Fibroblast of lung (primary cell): ENCODE results near the gene PRAMEF8. TPM values are rescaled to one million over a fixed set of nuclear protein-coding genes. Genes with fewer than 3 reads are reported as not detected.
"Not testable (repeated sequence)": the region's sequence is repeated elsewhere in the genome, so short reads cannot be mapped to it uniquely, and the experiment has no call there.

ENCODE experiments used
- DNase-seq, 2 donors: peaks; one replicate each; pipeline versions ENCODE4 v3.0.0 to v3.0.0-alpha.2; 2010; ENCODE audit warnings: low read depth in 2 of 2
- H2AFZ ChIP-seq: 2 replicates; pipeline ENCODE4 v1.5.1; 2012; ENCODE audit warnings: low read length, control low read depth, inconsistent platforms
- H3K27ac ChIP-seq: 2 replicates; pipeline ENCODE4 v1.5.1; 2011; ENCODE audit warnings: low read length, control low read depth; ENCODE audit not compliant: insufficient read depth
- H3K27me3 ChIP-seq: 2 replicates; pipeline ENCODE4 v1.5.1; 2011; ENCODE audit warnings: mild to moderate bottlenecking, low read length; ENCODE audit not compliant: control insufficient read depth, insufficient read depth
- H3K36me3 ChIP-seq: 2 replicates; pipeline ENCODE4 v1.5.1; 2011; ENCODE audit warnings: low read length; ENCODE audit not compliant: control insufficient read depth, insufficient read depth
- H3K4me1 ChIP-seq: 2 replicates; pipeline ENCODE4 v1.5.1; 2011; ENCODE audit warnings: low read length; ENCODE audit not compliant: control insufficient read depth, insufficient read depth; ENCODE audit errors: extremely low read depth
- H3K4me2 ChIP-seq: 2 replicates; pipeline ENCODE4 v1.5.1; 2011; ENCODE audit warnings: low read length, control low read depth; ENCODE audit not compliant: insufficient read depth; ENCODE audit errors: extremely low read depth
- H3K4me3 ChIP-seq, 4 experiments: fragments of 200-600 bp in 1 of 4; sonication (generic) in 1 of 4; replicated peaks in 1 of 4; 2 replicates each; pipeline ENCODE4 v1.5.1; 2011 to 2016; ENCODE audit warnings: low read length in 4 of 4, low read depth in 3 of 4, mild to moderate bottlenecking in 3 of 4, control low read depth in 2 of 4, inconsistent platforms in 1 of 4, mixed read lengths in 1 of 4; ENCODE audit not compliant: insufficient read depth in 1 of 4; ENCODE audit errors: control extremely low read depth in 1 of 4
- H3K79me2 ChIP-seq: 2 replicates; pipeline ENCODE4 v1.5.1; 2012; ENCODE audit warnings: mild to moderate bottlenecking, low read length, inconsistent platforms; ENCODE audit not compliant: control insufficient read depth, insufficient read depth
- H3K9ac ChIP-seq: 2 replicates; pipeline ENCODE4 v1.5.1; 2011; ENCODE audit warnings: mild to moderate bottlenecking, low read length, control low read depth; ENCODE audit not compliant: insufficient read depth
- H3K9me3 ChIP-seq: 2 replicates; pipeline ENCODE4 v1.5.1; 2012; ENCODE audit warnings: low read depth, low read length; ENCODE audit not compliant: control insufficient read depth, insufficient read depth
- H4K20me1 ChIP-seq: 2 replicates; pipeline ENCODE4 v1.5.1; 2011; ENCODE audit warnings: low read length; ENCODE audit not compliant: control insufficient read depth, insufficient read depth; ENCODE audit errors: extremely low read depth
- polyA plus RNA-seq, 2 donors: library from polyadenylated mRNA; depleted of rRNA in 1 of 2; stranded (reverse) in 1 of 2; unstranded in 1 of 2; fragments of >200 nt; gene quantifications; 2 replicates each; pipeline ENCODE4 v1.2.1, GENCODE V29; 2011 to 2012; ENCODE audit warnings: missing spikeins in 1 of 2
- total RNA-seq: library from RNA; depleted of rRNA; stranded (reverse); fragments of >200 nt; gene quantifications from 2 replicates; pipeline ENCODE4 v1.2.1, GENCODE V29; 2014

PRAMEF8 gene
- total and polyA plus RNA-seq, 2 donors (not counting 1 experiment from before 2014, with no cell fraction given) = not detected

DNA sequence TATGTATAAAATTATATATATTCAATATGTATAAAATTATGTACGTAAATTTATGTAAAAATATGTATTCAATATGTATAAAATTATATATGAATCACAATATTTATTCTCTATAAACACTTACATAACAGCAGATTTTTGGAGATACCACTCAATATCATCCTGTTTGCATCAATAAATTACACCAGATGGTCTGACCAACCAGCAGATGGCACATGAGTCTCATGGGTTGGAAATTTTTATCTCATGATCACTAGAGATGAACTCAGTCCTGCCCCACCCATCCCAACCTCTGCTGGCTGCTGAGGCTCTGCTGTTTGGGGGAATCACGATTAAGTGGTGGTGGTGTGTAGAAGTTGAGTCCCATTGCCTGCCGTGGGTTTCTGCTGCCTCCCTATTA lies 5.3 kb downstream of the PRAMEF8 start:
- H4K20me1 ChIP-seq, H3K9me3 ChIP-seq, H3K27ac ChIP-seq, H3K36me3 ChIP-seq, H3K4me2 ChIP-seq, H2AFZ ChIP-seq, H3K79me2 ChIP-seq, H3K9ac ChIP-seq, H3K27me3 ChIP-seq, DNase-seq, H3K4me1 ChIP-seq, H3K4me3 ChIP-seq: not testable (repeated sequence)

- not testable (repeated sequence) for H2AFZ ChIP-seq, H3K4me3 ChIP-seq, H4K20me1 ChIP-seq, H3K9me3 ChIP-seq, H3K4me1 ChIP-seq, H3K27me3 ChIP-seq, H3K9ac ChIP-seq, DNase-seq, H3K4me2 ChIP-seq, H3K36me3 ChIP-seq, H3K79me2 ChIP-seq, H3K27ac ChIP-seq
Measured at GRCh38 chr1:13277016-13277415, 7.9 kb downstream of the PRAMEF8 start.

DNA sequence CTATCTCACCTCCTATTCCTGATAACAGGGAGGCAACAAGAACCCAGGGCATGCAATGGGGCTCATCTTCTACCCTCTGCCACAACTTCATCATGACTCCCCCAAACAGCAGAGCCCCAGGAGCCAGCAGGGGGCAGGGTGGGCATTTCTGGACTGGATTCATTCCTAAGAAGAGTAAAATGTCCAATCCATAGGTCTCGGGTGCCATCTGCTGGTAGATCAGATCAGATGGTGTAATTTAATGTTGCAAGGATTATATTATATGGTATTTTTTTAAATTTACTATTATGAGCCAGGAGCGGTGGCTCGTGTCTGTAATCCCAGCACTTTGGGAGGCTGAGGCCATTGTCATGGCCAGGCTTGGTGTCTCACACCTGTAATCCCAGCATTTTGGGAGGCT lies 19.8 kb downstream of the PRAMEF8 start:
- H4K20me1 ChIP-seq, H3K27ac ChIP-seq, H3K4me2 ChIP-seq, H3K79me2 ChIP-seq, H3K4me3 ChIP-seq, H3K27me3 ChIP-seq, H3K9ac ChIP-seq, H3K4me1 ChIP-seq, H3K9me3 ChIP-seq, DNase-seq, H3K36me3 ChIP-seq, H2AFZ ChIP-seq: not testable (repeated sequence)

GRCh38 chr1:13253898-13254297 lies 31.0 kb downstream of the PRAMEF8 start, which contains the start of gene PRAMEF5:
TSS of gene PRAMEF5 (plus strand) at chr1:13254198. CDS start at chr1:13259269, 5,071 bp downstream.
- not testable (repeated sequence) for H3K4me3 ChIP-seq, H3K27me3 ChIP-seq, H2AFZ ChIP-seq, H3K79me2 ChIP-seq, H3K4me1 ChIP-seq, DNase-seq, H3K4me2 ChIP-seq, H3K36me3 ChIP-seq, H3K9me3 ChIP-seq, H4K20me1 ChIP-seq, H3K27ac ChIP-seq, H3K9ac ChIP-seq

- H3K9me3 ChIP-seq, H2AFZ ChIP-seq, DNase-seq, H3K27me3 ChIP-seq, H3K9ac ChIP-seq, H3K36me3 ChIP-seq, H3K4me2 ChIP-seq, H3K4me3 ChIP-seq, H3K79me2 ChIP-seq, H3K27ac ChIP-seq, H3K4me1 ChIP-seq, H4K20me1 ChIP-seq: not testable (repeated sequence)
Measured at GRCh38 chr1:13247122-13247521, 37.8 kb downstream of the PRAMEF8 start.

- not testable (repeated sequence) for DNase-seq, H3K27me3 ChIP-seq, H3K4me1 ChIP-seq, H4K20me1 ChIP-seq, H3K9ac ChIP-seq, H3K4me2 ChIP-seq, H3K27ac ChIP-seq, H3K4me3 ChIP-seq, H3K79me2 ChIP-seq, H2AFZ ChIP-seq, H3K9me3 ChIP-seq, H3K36me3 ChIP-seq
Measured at GRCh38 chr1:13246554-13246871, 38.4 kb downstream of the PRAMEF8 start.

GRCh38 chr1:13245841-13246553 lies 38.9 kb downstream of the PRAMEF8 start:
- H3K9me3 ChIP-seq, H3K27ac ChIP-seq, H3K79me2 ChIP-seq, H3K4me2 ChIP-seq, H3K27me3 ChIP-seq, H3K9ac ChIP-seq, DNase-seq, H4K20me1 ChIP-seq, H3K36me3 ChIP-seq, H3K4me1 ChIP-seq, H2AFZ ChIP-seq, H3K4me3 ChIP-seq: not testable (repeated sequence)
